HCT116 (cell line): ENCODE results near the gene GNPDA2. TPM values are rescaled to one million over a fixed set of nuclear protein-coding genes. Genes with fewer than 3 reads are reported as not detected.

Experiments used
- ATAC-seq: fragments of 200-7000 bp; cut with Tn5 transposase; 2 replicates; pipeline ENCODE4 v1.9.1; 2020; ENCODE audit warnings: mild to moderate bottlenecking, moderate library complexity
- BruUV-seq: library from RNA; stranded (reverse); fragments of 400-500 nt; replicated peaks from 2 replicates; lab custom pipeline; 2021; lab: Mats Ljungman, UMichigan
- CTCF ChIA-PET: fragments of 300-600 bp; sonication (Branson Sonifier 250); formaldehyde crosslinking; loops from one replicate; lab custom pipeline; 2021; ENCODE audit warnings: antibody characterized with exemption; lab: Charles Lee
- POLR2A ChIA-PET: fragments of 300-600, 350-600 bp; sonication (Branson Sonifier 250); formaldehyde crosslinking; loops from one replicate; lab custom pipeline; 2021; ENCODE audit warnings: antibody characterized with exemption; lab: Charles Lee
- RAD21 ChIA-PET, 2 experiments: fragments of 300-600 bp; sonication (Branson Sonifier 250); formaldehyde crosslinking; loops; one replicate each; lab custom pipeline; 2023; ENCODE audit warnings: low total read pairs in 2 of 2; ENCODE audit not compliant: uncharacterized antibody in 2 of 2, unreplicated experiment in 2 of 2, low non-redundant PET in 1 of 2; lab: Charles Lee
- DNase-seq: peaks from one replicate; pipeline ENCODE4 v3.0.0-alpha.2; 2010; ENCODE audit warnings: low read depth, low spot score
- H2AFZ ChIP-seq: fragments of 200-600 bp; shearing (Covaris generic), sonication (generic); 2 replicates; pipeline ENCODE4 v1.6.1; 2017; ENCODE audit warnings: low read depth, mixed run types, mixed read lengths, antibody characterized with exemption, low read length; ENCODE audit not compliant: poor library complexity, severe bottlenecking
- H3K27ac ChIP-seq: 2 replicates; pipeline ENCODE4 v1.5.1; 2012; ENCODE audit warnings: low read depth, low read length
- H3K27me3 ChIP-seq: fragments of 200-600 bp; sonication (generic); 2 replicates; pipeline ENCODE4 v1.6.1; 2016; ENCODE audit warnings: mixed run types, low read length, mixed read lengths; ENCODE audit not compliant: insufficient read depth
- H3K36me3 ChIP-seq, 2 experiments: fragments of 200-500 bp in 1 of 2; fragments of 200-600 bp in 1 of 2; sonication (Bioruptor generic) in 1 of 2; sonication (generic) in 1 of 2; 2 replicates each; pipeline versions ENCODE4 v1.5.1 to v1.6.1; 2014 to 2016; ENCODE audit warnings: low read length in 2 of 2, inconsistent platforms in 1 of 2, mixed read lengths in 1 of 2, mixed run types in 1 of 2; ENCODE audit not compliant: insufficient read depth in 2 of 2, control insufficient read depth in 1 of 2
- H3K4me1 ChIP-seq, 2 experiments: fragments of 200-600 bp in 1 of 2; sonication (generic) in 1 of 2; 2 replicates each; pipeline versions ENCODE4 v1.5.1 to v1.6.1; 2012 to 2017; ENCODE audit warnings: low read length in 2 of 2, inconsistent platforms in 1 of 2, mild to moderate bottlenecking in 1 of 2, mixed read lengths in 1 of 2, mixed run types in 1 of 2, moderate library complexity in 1 of 2; ENCODE audit not compliant: insufficient read depth in 2 of 2, control insufficient read depth in 1 of 2
- H3K4me2 ChIP-seq: fragments of 200-600 bp; sonication (generic); 2 replicates; pipeline ENCODE4 v1.6.1; 2017; ENCODE audit warnings: mixed run types, low read length, mixed read lengths
- H3K4me3 ChIP-seq, 2 experiments: fragments of 200-600 bp in 1 of 2; sonication (generic) in 1 of 2; replicated peaks in 1 of 2; 2 replicates each; pipeline ENCODE4 v1.5.1; 2011 to 2016; ENCODE audit warnings: low read length in 2 of 2, control low read depth in 1 of 2, low read depth in 1 of 2, mild to moderate bottlenecking in 1 of 2, mixed read lengths in 1 of 2, mixed run types in 1 of 2
- H3K79me2 ChIP-seq: fragments of 200-600 bp; sonication (generic); 2 replicates; pipeline ENCODE4 v1.6.1; 2017; ENCODE audit warnings: mild to moderate bottlenecking, mixed run types, low read length, moderate library complexity, mixed read lengths; ENCODE audit not compliant: insufficient read depth
- H3K9ac ChIP-seq: fragments of 200-600 bp; sonication (generic); 2 replicates; pipeline ENCODE4 v1.6.1; 2016; ENCODE audit warnings: low read length, mixed read lengths
- H3K9me2 ChIP-seq: fragments of 200-600 bp; sonication (generic), shearing (Covaris generic); 2 replicates; pipeline ENCODE4 v1.6.1; 2017; ENCODE audit warnings: mixed run types, mild to moderate bottlenecking, moderate library complexity; ENCODE audit not compliant: insufficient read depth
- H3K9me3 ChIP-seq, 2 experiments: fragments of 200-500 bp in 1 of 2; fragments of 200-600 bp in 1 of 2; sonication (Bioruptor generic) in 1 of 2; sonication (generic) in 1 of 2; 2 replicates each; pipeline ENCODE4 v1.6.1; 2014 to 2017; ENCODE audit warnings: low read length in 2 of 2, mixed read lengths in 2 of 2, inconsistent platforms in 1 of 2, low read depth in 1 of 2, mild to moderate bottlenecking in 1 of 2, mixed run types in 1 of 2, moderate library complexity in 1 of 2; ENCODE audit not compliant: control insufficient read depth in 1 of 2, insufficient read depth in 1 of 2
- H4K20me1 ChIP-seq: fragments of 200-600 bp; sonication (generic), shearing (Covaris generic); 2 replicates; pipeline ENCODE4 v1.6.1; 2017; ENCODE audit warnings: mixed run types, mild to moderate bottlenecking, moderate library complexity; ENCODE audit not compliant: insufficient read depth
- ATF3 ChIP-seq: IDR thresholded peaks from 2 replicates; pipeline ENCODE4 v1.6.1; 2012
- CTCF ChIP-seq, 3 experiments: fragments of 200-600 bp in 1 of 3; sonication (generic) in 1 of 3; IDR thresholded peaks in 2 of 3; conservative IDR thresholded peaks in 1 of 3; 2 replicates each; pipeline ENCODE4 v1.5.1; 2012 to 2017; ENCODE audit warnings: low read depth in 2 of 3, low read length in 2 of 3, antibody characterized with exemption in 1 of 3, borderline replicate concordance in 1 of 3, control low read depth in 1 of 3, mild to moderate bottlenecking in 1 of 3, mixed read lengths in 1 of 3, mixed run types in 1 of 3, moderate library complexity in 1 of 3; ENCODE audit not compliant: insufficient read depth in 1 of 3
- EGR1 ChIP-seq: IDR thresholded peaks from 2 replicates; pipeline ENCODE4 v1.6.1; 2012; ENCODE audit warnings: low read depth
- EZH2 ChIP-seq: fragments of 200-600 bp; sonication (generic); IDR thresholded peaks from 2 replicates; pipeline ENCODE4 v1.6.1; 2017; ENCODE audit warnings: antibody characterized with exemption, mixed run types
- FOSL1 ChIP-seq: IDR thresholded peaks from 2 replicates; pipeline ENCODE4 v1.6.1; 2012; ENCODE audit warnings: low read depth
- JUND ChIP-seq: IDR thresholded peaks from 2 replicates; pipeline ENCODE4 v1.6.1; 2012
- MAX ChIP-seq: IDR thresholded peaks from 2 replicates; pipeline ENCODE4 v1.6.1; 2012
- POLR2A ChIP-seq: IDR thresholded peaks from 2 replicates; pipeline ENCODE4 v1.7.0; 2011; ENCODE audit warnings: borderline replicate concordance; ENCODE audit not compliant: insufficient read depth, insufficient read length; ENCODE audit errors: extremely low read depth
- POLR2AphosphoS5 ChIP-seq: IDR thresholded peaks from 2 replicates; pipeline ENCODE4 v1.6.1; 2011; ENCODE audit warnings: mild to moderate bottlenecking, low read depth, low read length, moderate library complexity
- RAD21 ChIP-seq: IDR thresholded peaks from 2 replicates; pipeline ENCODE4 v1.6.1; 2012; ENCODE audit warnings: low read depth, mild to moderate bottlenecking
- REST ChIP-seq: IDR thresholded peaks from 2 replicates; pipeline ENCODE4 v1.6.1; 2012; ENCODE audit warnings: low read depth
- SIN3A ChIP-seq: IDR thresholded peaks from 2 replicates; pipeline ENCODE4 v1.6.1; 2012; ENCODE audit warnings: low read depth
- ZFX ChIP-seq: fragments of 450-650 bp; IDR thresholded peaks from 2 replicates; pipeline ENCODE4 v1.6.1; 2017
- intact Hi-C: fragments of 100-400 bp; cut with micrococcal nuclease; formaldehyde crosslinking; loops from 2 replicates; pipeline ENCODE4 v1.10.0; 2022
- total RNA-seq: library from RNA; stranded (reverse); gene quantifications from one replicate; pipeline ENCODE4 v1.2.1, GENCODE V29; 2021; ENCODE audit not compliant: unreplicated experiment

The GNPDA2 gene
- total RNA-seq, 1 experiment from 2014 or later, result 15.8 TPM

GRCh38 chr4:44725166-44725565, 1.2 kb downstream of the GNPDA2 start:
- CTCF ChIA-PET, result no interaction called here
- intact Hi-C loops, result no loop called here
- no peak for ATAC-seq
- TF ChIP-seq SIN3A, result no peak
- no peak for TF ChIP-seq MAX
- TF ChIP-seq ZFX, result no peak
- TF ChIP-seq EGR1, result no peak
- no peak for TF ChIP-seq POLR2A
- no peak for TF ChIP-seq REST
- no peak for TF ChIP-seq POLR2AphosphoS5
- no peak for TF ChIP-seq FOSL1
- TF ChIP-seq JUND, result no peak
- no peak for TF ChIP-seq EZH2
- TF ChIP-seq ATF3, result no peak
- no peak for TF ChIP-seq CTCF (IDR thresholded peaks at IDR 0.05 in 2 of 3, conservative IDR thresholded peaks at IDR 0.05 in 1 of 3; ENCODE audit: borderline replicate concordance in 1 of 3, insufficient read depth in 1 of 3, low read depth in 2 of 3, low read length in 2 of 3)
- no peak for TF ChIP-seq RAD21
- TF ChIP-seq, all 23 proteins: peak for 0
- POLR2A ChIA-PET, result no interaction called here
- Histone ChIP-seq H3K9me3 (no peaks in the 10 kb centered on the region), H3K36me3 (no peaks in the 10 kb centered on the region), H3K9ac (peak overlapping the region; percentile 77), H2AFZ (no peak overlapping the region), H3K4me2 (peak overlapping the region; percentile 76), H3K27ac (no peak overlapping the region), H3K9me2 (no peaks in the 10 kb centered on the region; the same call in 1 of the 2 replicates), H3K27me3 (no peaks in the 10 kb centered on the region), H4K20me1 (no peaks in the 10 kb centered on the region), H3K4me3 (peak overlapping the region; percentile 80 to 87), H3K79me2 (peaks cover 60% of the 10 kb centered on the region), H3K4me1 (peaks cover 0 to 15% of the 10 kb centered on the region in 2 experiments; a peak in 3 of 4 replicates)
- DNase-seq, result no peak
- BruUV-seq, result no TSS peak
- RAD21 ChIA-PET, result no interaction called here
